OCI-LY7 (cell line): ENCODE data around the gene RSBN1L. TPM values are rescaled to one million over a fixed set of nuclear protein-coding genes. Genes with fewer than 3 reads are reported as not detected.
A peak's percentile ranks its signal among the peaks of the same experiment; 100 is the strongest.

Source experiments
- BruUV-seq: library from RNA; stranded (reverse); fragments of 400-500 nt; replicated peaks from 2 replicates; lab custom pipeline; 2021; lab: Mats Ljungman, UMichigan
- CTCF ChIA-PET: fragments of 300-600 bp; sonication (Branson Sonifier 250); formaldehyde crosslinking; loops from one replicate; lab custom pipeline; 2022; ENCODE audit warnings: antibody characterized with exemption; ENCODE audit not compliant: unreplicated experiment; lab: Charles Lee
- POLR2A ChIA-PET: fragments of 300-600 bp; sonication (Branson Sonifier 250); formaldehyde crosslinking; loops from one replicate; lab custom pipeline; 2022; ENCODE audit warnings: antibody characterized with exemption; lab: Charles Lee
- DNase-seq: peaks from one replicate; pipeline ENCODE4 v3.0.0-alpha.2; 2015; ENCODE audit warnings: low spot score
- H2AFZ ChIP-seq: fragments of 200-600 bp; sonication (generic), shearing (Covaris generic); 2 replicates; pipeline ENCODE4 v1.6.1; 2014; ENCODE audit warnings: mild to moderate bottlenecking, antibody characterized with exemption, low read length, moderate library complexity
- H3K27ac ChIP-seq: fragments of 200-600 bp; sonication (generic); 2 replicates; pipeline ENCODE4 v1.5.1; 2014; ENCODE audit warnings: mixed run types, low read depth, mild to moderate bottlenecking, moderate library complexity, low read length, inconsistent platforms; ENCODE audit not compliant: poor library complexity, severe bottlenecking
- H3K36me3 ChIP-seq: fragments of 200-600 bp; sonication (generic); 2 replicates; pipeline ENCODE4 v1.6.1; 2014; ENCODE audit warnings: mild to moderate bottlenecking, antibody characterized with exemption, low read length, moderate library complexity, mixed read lengths; ENCODE audit not compliant: insufficient read depth
- H3K4me1 ChIP-seq: fragments of 200-600 bp; sonication (generic); 2 replicates; pipeline ENCODE4 v1.5.1; 2014; ENCODE audit warnings: mild to moderate bottlenecking, low read length; ENCODE audit not compliant: insufficient read depth, poor library complexity, severe bottlenecking
- H3K4me2 ChIP-seq: fragments of 200-600 bp; sonication (generic); 2 replicates; pipeline ENCODE4 v1.6.1; 2014; ENCODE audit warnings: mild to moderate bottlenecking, low read length
- H3K4me3 ChIP-seq: fragments of 200-600 bp; sonication (generic); 2 replicates; pipeline ENCODE4 v1.5.1; 2014; ENCODE audit warnings: mild to moderate bottlenecking, low read depth, low read length; ENCODE audit not compliant: poor library complexity, severe bottlenecking
- H3K79me2 ChIP-seq: fragments of 200-600 bp; sonication (generic); 2 replicates; pipeline ENCODE4 v1.6.1; 2016; ENCODE audit warnings: low read depth, mild to moderate bottlenecking, low read length, moderate library complexity, mixed read lengths; ENCODE audit not compliant: insufficient read depth
- H3K9me2 ChIP-seq: fragments of 200-600 bp; sonication (generic); 2 replicates; pipeline ENCODE4 v1.6.1; 2016; ENCODE audit warnings: mild to moderate bottlenecking, low read length, mixed read lengths; ENCODE audit not compliant: insufficient read depth
- H3K9me3 ChIP-seq: fragments of 200-600 bp; sonication (generic); 2 replicates; pipeline ENCODE4 v1.6.1; 2014; ENCODE audit warnings: mild to moderate bottlenecking, mixed run types, low read length, mixed read lengths
- H4K20me1 ChIP-seq: fragments of 200-600 bp; sonication (generic); 2 replicates; pipeline ENCODE4 v1.6.1; 2014; ENCODE audit warnings: mild to moderate bottlenecking, antibody characterized with exemption, low read length, moderate library complexity, mixed read lengths; ENCODE audit not compliant: insufficient read depth
- CTCF ChIP-seq: fragments of 200-600 bp; sonication (generic); conservative IDR thresholded peaks from 2 replicates; pipeline ENCODE4 v1.5.1; 2014; ENCODE audit warnings: mild to moderate bottlenecking, antibody characterized with exemption, low read length, moderate library complexity, mixed read lengths
- EZH2phosphoT487 ChIP-seq: fragments of 200-600 bp; sonication (generic); IDR thresholded peaks from 2 replicates; pipeline ENCODE4 v1.6.1; 2018; ENCODE audit warnings: low read depth, borderline replicate concordance, mild to moderate bottlenecking, mixed run types, antibody characterized with exemption, low read length, moderate library complexity, mixed read lengths
- intact Hi-C: fragments of 100-400 bp; cut with micrococcal nuclease; formaldehyde crosslinking; loops from one replicate; pipeline ENCODE4 v1.10.0; 2022; ENCODE audit not compliant: unreplicated experiment
- total RNA-seq, 2 experiments: library from RNA; depleted of rRNA in 1 of 2; stranded (reverse); fragments of >200 nt in 1 of 2; shearing (Covaris generic) in 1 of 2; gene quantifications; 2 replicates each; pipeline ENCODE4 v1.2.3, GENCODE V29; 2014 to 2022

RSBN1L gene
- total RNA-seq, 2 experiments from 2014 or later, result 23.3 to 30.4 TPM

DNA sequence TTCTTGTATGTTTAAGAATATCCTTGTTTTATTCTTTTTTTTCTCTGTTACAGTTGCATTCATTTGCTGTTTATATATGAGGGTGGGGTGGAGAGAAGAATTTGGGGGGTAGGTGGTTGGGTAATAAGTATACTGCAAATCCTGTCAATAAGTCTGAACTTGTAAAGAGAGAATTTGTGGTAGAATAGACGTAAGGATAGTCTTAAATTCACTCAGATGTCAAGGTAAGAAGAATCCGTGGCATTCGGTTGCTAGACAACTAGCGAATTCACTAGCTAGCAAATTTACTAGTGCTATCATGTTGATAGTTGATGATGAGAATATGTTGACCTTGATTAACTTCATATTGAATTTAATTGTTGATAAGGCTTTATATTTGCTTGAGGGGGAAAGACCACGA is 40.7 kb downstream of the RSBN1L start:
- intact Hi-C loops, result no loop called here

GRCh38 chr7:77738382-77738781 is 42.1 kb downstream of the RSBN1L start:
- Histone ChIP-seq H3K4me2 (no peak overlapping the region), H2AFZ (no peak overlapping the region), H3K9me2 (no peaks in the 10 kb centered on the region), H3K79me2 (peaks cover 45% of the 10 kb centered on the region), H3K9me3 (no peaks in the 10 kb centered on the region), H3K36me3 (peaks cover 41% of the 10 kb centered on the region), H4K20me1 (0 out of 2 replicates have a peak, but pooled peaks cover 8% of the 10 kb centered on the region), H3K4me1 (peaks cover 9% of the 10 kb centered on the region), H3K4me3 (no peak overlapping the region), H3K27ac (no peak overlapping the region)
- no peak for DNase-seq
- CTCF ChIA-PET, result no interaction called here
- BruUV-seq, result no TSS peak
- POLR2A ChIA-PET, result no interaction called here
- TF ChIP-seq CTCF, result no peak
- intact Hi-C loops, result no loop called here

More for the DNA sequence above, 40.7 kb downstream of the RSBN1L start:
- H3K4me2 ChIP-seq, result no peak overlapping the region
- no TSS peak for BruUV-seq
- peaks cover 31% of the 10 kb centered on the region for H3K36me3 ChIP-seq
- H3K27ac ChIP-seq, result no peak overlapping the region
- H3K9me2 ChIP-seq, result no peaks in the 10 kb centered on the region
- POLR2A ChIA-PET, result no interaction called here
- TF ChIP-seq CTCF, result no peak
- no peak for TF ChIP-seq EZH2phosphoT487
- DNase-seq, result no peak
- CTCF ChIA-PET, result no interaction called here
- no peaks in the 10 kb centered on the region for H3K4me1 ChIP-seq
- H4K20me1 ChIP-seq, result peaks cover 14% of the 10 kb centered on the region; the same call in 1 of the 2 replicates
- no peaks in the 10 kb centered on the region for H3K9me3 ChIP-seq
- no peak overlapping the region for H2AFZ ChIP-seq
- no peak overlapping the region for H3K4me3 ChIP-seq
- H3K79me2 ChIP-seq, result peaks cover 55% of the 10 kb centered on the region

GRCh38 chr7:77738871-77739270 is 42.6 kb downstream of the RSBN1L start:
- intact Hi-C loops, result no loop called here
- no peak for TF ChIP-seq CTCF
- TF ChIP-seq EZH2phosphoT487, result no peak
- BruUV-seq, result TSS peak; percentile 22

More at GRCh38 chr7:77738871-77739270, 42.6 kb downstream of the RSBN1L start:
- no peaks in the 10 kb centered on the region for H3K9me2 ChIP-seq
- H3K4me2 ChIP-seq, result no peak overlapping the region
- peaks cover 46% of the 10 kb centered on the region for H3K36me3 ChIP-seq
- H3K79me2 ChIP-seq, result peaks cover 45% of the 10 kb centered on the region
- H3K4me3 ChIP-seq, result no peak overlapping the region
- H3K9me3 ChIP-seq, result no peaks in the 10 kb centered on the region
- POLR2A ChIA-PET, result no interaction called here
- H3K27ac ChIP-seq, result no peak overlapping the region
- H3K4me1 ChIP-seq, result peaks cover 12% of the 10 kb centered on the region
- H2AFZ ChIP-seq, result no peak overlapping the region
- DNase-seq, result no peak
- CTCF ChIA-PET, result no interaction called here
- 0 out of 2 replicates have a peak, but pooled peaks cover 8% of the 10 kb centered on the region for H4K20me1 ChIP-seq
